Placental epithelial cell (primary cell): Measurements from ENCODE around the gene WDR35. TPM values are rescaled to one million over a fixed set of nuclear protein-coding genes. Genes with fewer than 3 reads are reported as not detected.

ENCODE experiments used
- total RNA-seq: library from RNA; depleted of rRNA; stranded (reverse); fragments of >200 nt; gene quantifications from 2 replicates; pipeline ENCODE4 v1.2.3, GENCODE V29; 2012

The WDR35 gene
- 5.0 and 9.4 TPM in 2 replicates for total RNA-seq

DNA sequence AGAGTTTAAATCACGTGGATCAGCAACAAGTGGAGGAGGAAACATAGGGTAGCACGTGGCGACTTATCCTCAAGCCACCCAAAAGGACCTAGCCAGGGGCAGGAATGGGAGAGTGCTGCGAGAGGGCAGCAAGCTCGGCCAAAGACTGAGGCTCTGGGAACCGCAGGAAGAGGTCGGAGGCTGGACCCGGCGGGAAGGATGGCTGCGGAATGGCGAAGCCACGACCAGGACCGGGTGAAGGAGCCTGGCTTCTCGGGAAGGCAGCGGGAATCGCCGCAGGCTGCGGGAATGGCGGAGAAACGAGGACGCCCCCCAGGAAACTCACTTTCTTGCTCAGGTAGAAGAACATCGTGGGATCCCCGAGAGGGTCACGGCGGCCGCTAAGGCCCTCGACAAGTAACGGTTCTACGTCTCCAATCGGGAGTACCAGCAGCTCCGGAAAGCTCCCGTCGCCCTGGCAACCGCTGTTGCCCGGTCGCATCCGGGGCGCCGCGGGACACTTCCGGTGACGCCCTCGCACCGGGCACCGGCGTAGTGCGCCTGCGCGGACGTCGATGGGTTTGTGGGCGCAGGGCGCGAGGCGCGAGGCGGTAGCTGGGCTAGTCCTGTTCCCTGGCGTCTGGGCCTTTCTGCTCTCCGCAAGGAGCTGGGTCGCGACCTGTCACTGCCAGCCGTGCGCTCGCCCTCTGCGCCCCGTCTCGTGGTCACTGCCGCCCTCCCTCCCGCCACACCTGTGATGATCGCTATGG, at the start of gene WDR35:
TSS of gene WDR35 (minus strand) at position 439 of the 749 bp plus-strand sequence. CDS start at position 349, 90 bp downstream.

DNA sequence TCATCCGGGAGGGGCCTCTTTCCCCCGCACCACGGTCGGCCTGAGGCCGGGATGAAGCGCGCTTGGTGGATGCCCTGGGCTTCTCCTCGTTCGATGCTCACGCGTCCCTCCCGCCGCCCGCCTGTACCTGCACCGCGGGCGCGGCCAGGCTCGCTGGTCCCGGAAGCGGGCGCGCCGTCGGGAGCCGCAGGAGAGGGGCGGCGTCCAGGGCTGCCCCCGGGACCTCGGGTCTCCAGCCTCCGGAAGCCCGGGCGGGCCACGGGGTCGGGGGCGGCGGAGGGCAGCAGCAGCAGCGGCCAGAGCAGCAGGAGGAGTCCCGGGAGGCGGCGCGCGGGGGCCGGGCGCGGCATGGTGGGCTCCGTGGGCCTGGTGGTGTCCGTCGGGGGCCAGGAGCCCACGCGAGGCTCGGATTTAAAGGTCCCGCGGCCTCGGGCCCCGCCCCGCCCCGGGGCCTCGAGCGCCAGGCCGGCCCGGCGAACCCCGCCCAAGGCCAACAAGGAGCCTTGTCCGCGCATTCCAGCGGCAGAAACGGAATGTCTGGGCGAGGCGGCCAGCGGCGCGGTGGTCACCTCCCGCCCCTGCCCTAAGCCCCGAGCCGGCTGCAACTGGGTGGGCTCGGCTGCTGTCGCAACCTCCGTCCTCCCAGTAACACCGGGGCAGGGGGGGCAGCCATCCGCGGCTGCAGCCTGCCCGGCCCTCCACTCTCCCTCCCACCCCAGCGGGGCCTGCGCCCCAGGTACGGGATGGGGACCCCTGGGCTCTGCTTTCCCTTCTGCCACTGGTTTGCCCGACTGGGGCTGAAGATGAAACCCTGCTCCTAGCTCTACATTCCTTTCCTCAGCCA, 22.6 kb upstream of the WDR35 start, which contains the start of gene MATN3:
TSS of gene MATN3 (minus strand) at position 387 of the 844 bp plus-strand sequence. CDS start at position 350, 37 bp downstream.

DNA sequence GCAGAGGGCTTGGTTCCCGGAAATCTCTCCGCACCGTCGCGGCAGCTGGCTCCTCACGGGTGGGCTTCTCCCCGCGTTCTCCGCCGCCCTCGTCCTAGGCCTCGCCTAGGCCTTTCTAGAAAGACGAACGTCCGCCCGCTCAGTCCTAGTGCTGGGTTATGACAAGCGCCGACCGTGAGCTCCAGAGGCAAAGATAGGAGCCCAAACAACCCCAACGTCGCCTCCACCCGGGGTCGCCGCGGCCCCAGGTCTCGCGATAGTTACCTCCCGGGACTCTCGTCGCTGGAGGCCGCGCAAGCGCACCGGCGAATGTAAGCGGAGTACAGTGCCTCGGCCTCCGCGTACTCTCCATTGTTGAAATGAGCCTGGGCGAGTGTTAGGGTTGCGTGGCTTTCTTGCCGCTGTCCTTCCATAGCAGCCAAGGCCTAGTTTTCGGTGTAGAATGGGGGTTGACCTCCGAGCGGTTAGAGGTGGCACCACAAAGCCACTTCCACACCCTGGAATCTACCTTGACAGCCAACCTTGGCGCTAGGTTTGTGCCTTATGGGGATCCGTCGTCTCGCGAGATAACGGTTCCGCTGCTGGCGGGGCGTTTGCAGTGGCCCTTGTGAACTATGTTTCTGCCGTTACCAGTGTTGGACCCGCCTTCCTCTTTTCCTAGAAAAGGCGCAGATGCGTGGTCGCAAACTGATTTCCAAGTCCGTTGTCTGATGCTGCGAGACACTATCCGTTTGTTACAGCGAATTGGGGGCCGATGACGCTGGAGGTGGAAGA, 88.3 kb downstream of the WDR35 start, which contains the start of gene TTC32:
TSS of gene TTC32 (minus strand) at position 542 of the 774 bp plus-strand sequence. CDS start at position 413, 129 bp downstream.

Other genes with a start within 250 kb of the WDR35 start
- gene TTC32, start 88.1 kb downstream of the WDR35 start, total RNA-seq: 7.9 and 14.5 TPM in 2 replicates
- gene MATN3, start 22.6 kb upstream of the WDR35 start, total RNA-seq: 3.5 and 6.3 TPM in 2 replicates
- gene LAPTM4A, start 61.5 kb upstream of the WDR35 start, total RNA-seq: 316 and 372 TPM in 2 replicates
- 120 and 268 TPM in 2 replicates for gene SDC1, start 235.0 kb upstream of the WDR35 start, total RNA-seq